ENCODE results near the gene GYPB.
"Not testable (repeated sequence)": the region's sequence is repeated elsewhere in the genome, so short reads cannot be mapped to it uniquely, and the experiment has no call there.

The GYPB gene

DNA sequence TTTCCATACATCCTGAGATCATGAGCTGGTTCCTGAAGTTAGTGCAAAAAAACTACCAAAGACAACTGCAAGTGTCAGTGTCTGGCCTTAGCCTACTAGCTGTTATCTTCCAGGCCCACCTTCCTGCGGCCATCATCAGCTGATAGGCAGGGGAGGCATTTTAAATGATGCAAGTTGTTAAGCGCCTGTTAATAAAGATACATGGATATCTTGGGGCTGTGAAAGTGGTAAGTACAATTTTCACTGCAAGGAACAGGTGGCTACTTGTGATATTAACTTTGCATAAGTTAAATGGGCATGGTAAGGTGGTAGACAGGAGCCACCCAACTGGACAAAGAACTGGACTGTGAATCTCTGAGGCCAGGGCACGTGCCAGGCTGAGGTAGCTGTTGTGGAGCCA lies at the start of gene GYPB:
TSS of gene GYPB (minus strand) at position 104 of the 400 bp plus-strand sequence. CDS start at position 11, 93 bp downstream.
- not testable (repeated sequence) for DNase-seq (ENCODE audit: low spot score)

DNA sequence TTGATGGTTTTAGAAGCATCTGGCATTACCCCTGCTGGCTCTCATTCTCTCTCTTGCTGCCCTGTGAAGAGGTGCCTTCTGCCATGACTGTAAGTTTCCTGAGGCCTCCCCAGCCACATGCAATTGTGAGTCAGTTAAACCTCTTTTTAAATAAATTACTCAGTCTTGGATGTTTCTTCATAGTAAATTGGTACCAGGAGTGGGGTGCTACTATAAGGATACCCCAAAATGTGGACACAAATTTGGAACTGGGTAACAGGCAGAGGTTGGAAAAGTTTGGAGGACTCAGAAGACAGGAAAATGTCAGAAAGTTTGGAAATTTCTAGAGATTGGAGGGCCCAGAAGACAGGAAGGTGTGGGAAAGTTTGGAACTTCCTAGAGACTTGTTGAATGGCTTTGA lies 42.4 kb upstream of the GYPB start:
- not testable (repeated sequence) for DNase-seq (ENCODE audit: low spot score)

DNA sequence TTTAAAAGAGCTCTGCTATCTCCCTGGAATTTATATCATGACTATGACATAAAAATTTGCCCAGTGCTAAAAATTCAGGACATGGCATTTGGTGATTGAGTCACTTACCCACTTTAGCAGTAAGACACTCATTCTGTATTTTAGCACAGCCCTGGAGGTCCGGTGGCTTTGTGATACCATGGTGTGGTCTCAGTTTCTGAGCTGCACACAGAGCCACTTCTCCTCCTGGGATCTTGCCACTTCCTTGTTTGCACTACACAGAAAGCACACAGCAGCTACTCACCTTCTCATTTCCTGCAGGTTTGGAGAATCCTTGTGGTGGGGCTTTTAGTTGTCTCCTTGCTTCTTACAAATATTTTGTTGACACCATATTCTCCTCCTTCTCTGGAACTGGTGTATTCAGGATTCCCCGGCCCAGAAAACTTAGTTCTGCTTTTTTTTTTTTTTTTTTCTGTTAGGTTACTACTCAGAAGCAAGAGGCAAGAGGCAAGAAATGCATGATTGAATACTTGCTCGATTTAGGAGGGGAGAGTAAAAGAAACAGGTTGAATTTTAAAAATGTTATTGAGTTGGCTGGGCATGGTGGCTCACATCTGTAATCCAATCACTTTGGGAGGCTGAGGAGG lies 41.2 kb upstream of the GYPB start:
- DNase-seq (ENCODE audit: low spot score): not testable (repeated sequence)

DNA sequence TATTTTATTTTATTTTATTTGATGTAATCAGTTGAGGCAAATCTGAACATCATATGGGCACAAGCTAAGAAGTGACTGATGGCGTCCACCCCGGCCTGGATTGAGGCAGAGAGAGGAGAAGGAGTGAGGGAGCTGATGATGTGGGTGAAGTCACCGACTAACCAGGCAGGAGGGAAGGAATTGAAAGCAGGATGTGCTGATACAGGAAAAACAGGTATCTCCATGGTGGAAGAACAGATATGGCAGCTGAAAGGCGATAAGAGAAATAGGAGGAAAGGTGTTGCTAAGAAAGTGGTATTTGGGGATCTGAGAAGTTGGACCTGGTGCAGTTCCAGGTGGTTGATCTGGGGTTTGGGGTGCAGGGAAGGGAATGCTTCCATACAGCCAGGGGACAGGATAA lies 37.6 kb upstream of the GYPB start:
- DNase-seq (ENCODE audit: low spot score): no peak

DNA sequence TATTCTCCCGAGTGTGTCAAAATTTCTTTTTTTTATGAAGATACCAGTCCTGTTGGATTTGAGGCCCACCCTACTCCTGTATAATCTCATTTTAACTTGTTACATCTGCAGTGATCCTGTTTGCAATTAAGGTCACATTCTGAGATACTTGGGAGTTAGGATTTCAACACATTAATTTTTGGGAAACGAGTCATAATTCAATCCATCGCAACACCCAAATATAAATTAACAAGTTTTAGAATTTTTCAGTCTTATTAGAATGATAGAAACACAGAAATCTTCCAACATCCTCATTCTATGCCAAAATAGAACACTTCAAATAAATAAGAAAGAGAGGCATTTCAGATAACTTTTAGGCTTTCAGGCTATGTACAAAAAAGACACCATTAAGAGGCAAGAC lies 36.2 kb upstream of the GYPB start:
- DNase-seq (ENCODE audit: low spot score): not testable (repeated sequence)

DNA sequence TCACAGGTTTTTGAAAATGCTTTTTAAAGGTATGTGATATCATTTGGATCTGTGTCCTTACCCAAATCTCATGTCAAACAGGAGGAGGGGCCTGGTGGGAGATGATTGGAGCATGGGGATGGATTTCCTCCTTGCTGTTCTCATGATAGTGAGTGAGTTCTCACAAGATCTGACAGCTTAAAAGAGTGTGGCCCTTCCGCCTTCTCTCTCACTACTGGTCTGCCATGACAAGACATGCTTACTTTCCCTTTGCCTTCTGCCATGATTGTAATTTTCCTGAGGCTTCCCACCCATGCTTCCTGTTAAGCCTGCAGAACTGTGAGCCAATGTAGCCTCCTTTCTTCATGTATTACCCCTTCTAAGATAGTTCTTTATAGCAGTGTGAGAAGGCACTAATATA lies 32.3 kb upstream of the GYPB start:
- not testable (repeated sequence) for DNase-seq (ENCODE audit: low spot score)

DNA sequence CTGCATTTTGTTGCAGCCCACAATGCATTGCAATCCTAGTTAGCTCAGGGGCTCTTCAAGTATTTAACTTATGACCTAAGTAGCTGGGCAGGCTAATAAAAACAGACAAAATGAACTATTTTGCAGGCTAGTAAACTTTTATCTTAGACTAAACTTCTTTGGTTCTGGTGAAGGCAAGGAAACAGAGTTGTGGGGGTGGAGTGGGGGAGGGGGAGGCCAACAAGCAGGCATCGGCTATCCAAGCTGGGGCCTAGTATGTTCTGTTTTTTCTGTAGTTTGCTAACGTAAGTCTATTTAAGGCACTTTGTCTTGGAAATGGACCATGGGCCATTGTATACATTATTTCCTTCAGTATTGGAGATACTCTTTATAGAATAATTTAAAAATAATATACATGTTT lies 31.5 kb upstream of the GYPB start:
- not testable (repeated sequence) for DNase-seq (ENCODE audit: low spot score)

DNA sequence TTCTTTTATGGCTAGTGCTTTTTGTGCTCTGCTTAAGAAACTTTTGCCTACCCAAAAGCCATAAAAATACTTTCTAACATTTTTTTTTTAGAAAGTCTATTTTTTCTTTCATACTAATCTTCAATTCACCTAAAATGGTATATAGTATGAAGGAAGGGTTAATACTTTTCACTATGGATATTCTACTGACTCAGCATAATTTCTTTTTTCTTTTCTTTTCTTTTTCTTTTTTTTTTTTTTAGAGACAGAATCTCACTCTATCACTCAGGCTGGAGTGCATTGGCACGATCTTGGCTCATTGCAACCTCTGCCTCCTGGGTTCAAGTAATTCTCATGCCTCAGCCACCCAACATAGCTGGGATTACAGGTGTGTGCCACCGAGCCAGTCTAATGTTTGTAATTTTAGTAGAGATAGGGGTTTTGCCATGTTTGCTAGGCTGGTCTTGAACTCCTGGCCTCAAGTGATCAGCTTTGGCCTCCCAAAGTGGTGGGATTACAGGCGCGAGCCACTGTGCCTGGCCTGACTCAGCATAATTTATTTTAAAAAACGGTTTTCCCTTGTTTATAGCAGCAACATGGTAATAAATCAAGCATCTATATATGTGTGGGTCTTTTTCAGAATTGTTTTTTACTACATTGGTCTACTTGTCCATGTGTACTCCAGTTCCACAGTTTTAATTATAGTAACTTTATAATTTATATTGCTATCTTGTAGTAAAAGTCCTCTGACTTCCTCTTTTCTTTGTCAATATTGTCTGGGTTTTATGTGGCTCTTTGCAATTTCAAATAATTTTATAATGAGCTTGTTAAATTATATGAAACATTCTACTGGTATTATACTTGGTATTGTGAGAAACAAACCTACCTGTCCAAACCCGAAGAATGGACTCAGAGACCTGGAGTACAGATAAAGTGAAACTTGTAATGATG lies 30.6 kb upstream of the GYPB start:
- not testable (repeated sequence) for DNase-seq (ENCODE audit: low spot score)

DNA sequence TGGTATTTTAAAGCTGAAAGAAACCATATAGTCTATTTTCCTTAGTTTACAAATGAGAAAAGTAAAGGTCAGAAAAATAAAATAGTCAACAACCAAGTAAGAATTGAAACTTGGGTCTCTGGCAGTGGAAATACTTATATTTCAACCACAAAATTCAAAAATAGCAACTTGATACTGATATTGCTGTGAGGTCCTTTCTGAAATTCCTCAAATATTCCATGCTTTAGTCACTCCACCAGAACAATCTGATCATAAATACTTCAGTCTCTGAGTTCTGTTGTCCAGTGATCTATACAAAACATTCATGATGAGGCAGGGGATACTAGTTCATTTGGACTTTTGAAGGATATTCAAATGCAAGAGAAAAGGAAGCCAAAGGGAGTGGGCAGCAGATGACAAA lies 25.8 kb upstream of the GYPB start:
- DNase-seq (ENCODE audit: low spot score): not testable (repeated sequence)

DNA sequence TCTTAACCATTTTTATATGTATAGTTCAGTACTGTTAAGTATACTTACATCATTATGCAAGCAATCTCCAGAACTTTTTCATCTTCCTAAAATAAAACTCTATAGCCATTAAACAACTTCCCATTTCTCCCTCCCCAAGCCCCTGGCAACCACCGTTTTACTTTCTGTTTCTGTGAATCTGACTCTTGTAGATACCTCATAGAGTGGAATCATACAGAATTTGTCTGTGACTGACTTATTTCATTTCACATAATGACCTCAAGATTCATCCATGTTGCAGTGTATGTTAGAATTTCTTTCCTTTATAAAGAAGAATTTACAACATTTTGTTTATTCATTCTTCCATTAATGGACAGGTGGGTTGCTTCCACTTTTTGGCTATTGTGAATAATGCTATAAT lies 13.4 kb upstream of the GYPB start:
- DNase-seq (ENCODE audit: low spot score): not testable (repeated sequence)

DNA sequence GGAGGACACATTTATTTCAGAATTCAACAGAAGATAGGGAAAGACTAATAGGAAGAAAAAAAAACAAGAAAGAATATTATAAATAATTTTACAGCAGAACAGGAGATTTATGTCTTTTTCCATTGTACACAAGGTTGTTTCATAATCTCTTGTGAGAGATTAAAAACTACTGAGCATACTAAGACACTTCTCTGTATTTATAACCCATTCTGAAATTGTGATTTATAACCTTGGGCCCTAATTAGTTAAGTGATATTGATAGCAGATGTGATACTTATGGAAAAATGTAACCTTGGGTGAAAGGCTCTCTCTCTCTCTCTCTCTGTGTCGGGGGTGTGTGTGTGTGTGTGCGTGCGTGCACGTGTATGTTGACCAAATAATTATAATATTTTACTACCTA lies 12.7 kb upstream of the GYPB start:
- DNase-seq (ENCODE audit: low spot score): not testable (repeated sequence)

DNA sequence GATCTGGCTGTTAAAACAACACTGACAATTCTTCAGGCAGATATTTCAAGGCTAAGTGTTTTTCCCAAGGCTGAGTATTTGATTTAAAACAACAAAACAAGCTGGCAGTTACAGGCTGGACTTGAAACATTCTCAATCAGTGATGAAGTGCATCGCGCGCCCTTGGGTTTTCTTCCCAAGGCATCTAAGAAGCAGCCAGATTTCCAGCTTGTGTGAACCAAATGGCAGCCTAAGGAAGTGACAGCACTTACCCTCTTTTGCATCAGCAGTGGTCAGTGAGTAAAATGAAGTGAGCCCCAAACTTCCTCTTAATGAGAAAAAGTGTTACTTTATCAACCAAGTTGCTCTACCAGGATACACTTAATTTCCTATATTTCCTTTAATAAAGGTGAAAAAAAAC lies 12.2 kb upstream of the GYPB start:
- not testable (repeated sequence) for DNase-seq (ENCODE audit: low spot score)

DNA sequence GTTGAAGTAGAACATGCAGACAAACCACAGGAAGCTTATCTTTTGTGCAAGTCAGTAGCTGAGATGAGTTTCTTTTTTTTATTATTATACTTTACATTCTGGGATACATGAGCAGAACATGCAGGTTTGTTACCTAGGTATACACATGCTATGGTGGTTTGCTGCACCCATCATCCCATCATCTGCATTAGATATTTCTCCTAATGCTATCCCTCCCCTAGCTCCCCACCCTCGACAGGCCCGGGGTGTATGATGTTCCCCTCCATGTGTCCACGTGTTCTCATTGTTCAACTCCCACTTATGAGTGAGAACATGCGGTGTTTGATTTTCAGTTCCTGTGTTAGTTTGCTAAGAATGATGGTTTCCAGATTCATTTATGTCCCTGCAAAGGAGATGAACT lies 11.5 kb upstream of the GYPB start:
- DNase-seq (ENCODE audit: low spot score): not testable (repeated sequence)

DNA sequence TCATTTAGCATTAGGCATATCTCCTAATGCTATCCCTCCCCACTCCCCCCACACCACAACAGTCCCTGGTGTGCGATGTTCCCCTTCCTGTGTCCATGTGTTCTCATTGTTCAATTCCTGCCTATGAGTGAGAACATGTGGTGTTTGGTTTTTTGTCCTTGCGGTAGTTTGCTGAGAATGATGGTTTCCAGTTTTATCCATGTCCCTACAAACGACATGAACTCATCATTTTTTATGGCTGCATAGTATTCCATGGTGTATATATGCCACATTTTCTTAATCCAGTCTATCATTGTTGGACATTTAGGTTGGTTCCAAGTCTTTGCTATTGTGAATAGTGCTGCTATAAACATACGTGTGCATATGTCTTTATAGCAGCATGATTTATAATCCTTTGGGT lies 7.5 kb upstream of the GYPB start:
- not testable (repeated sequence) for DNase-seq (ENCODE audit: low spot score)

DNA sequence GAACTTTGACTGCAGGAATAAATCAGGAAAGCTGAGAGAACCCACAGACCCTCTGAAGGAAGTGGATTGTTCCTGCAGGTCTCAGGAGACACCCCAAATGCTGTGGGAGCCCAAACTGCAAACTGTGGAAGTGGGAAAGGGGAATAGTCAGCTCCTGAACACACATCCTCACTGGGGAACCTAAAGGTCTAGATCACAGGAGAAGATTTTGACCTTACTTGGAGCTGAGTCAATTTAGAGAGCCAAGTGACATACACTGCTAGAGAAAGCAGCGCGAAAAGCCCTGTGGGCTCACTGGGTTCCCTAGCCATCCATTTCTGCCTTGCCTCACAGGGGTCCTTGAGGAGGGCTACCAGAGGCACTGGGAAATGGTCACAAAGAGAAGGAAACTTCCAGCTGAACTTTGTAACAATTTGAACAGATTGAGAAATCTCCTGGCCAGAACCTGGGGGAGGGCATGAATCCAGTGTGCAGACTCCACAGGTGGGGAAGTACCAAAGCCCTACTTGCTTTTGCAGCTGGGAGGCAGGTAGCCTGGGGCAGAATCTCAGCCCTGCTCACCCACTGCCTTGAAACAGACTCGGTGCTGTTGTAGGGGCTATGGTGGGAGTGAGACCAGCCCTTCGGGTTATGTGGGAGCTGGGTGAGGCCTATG lies 5.3 kb upstream of the GYPB start:
- DNase-seq (ENCODE audit: low spot score): not testable (repeated sequence)

DNA sequence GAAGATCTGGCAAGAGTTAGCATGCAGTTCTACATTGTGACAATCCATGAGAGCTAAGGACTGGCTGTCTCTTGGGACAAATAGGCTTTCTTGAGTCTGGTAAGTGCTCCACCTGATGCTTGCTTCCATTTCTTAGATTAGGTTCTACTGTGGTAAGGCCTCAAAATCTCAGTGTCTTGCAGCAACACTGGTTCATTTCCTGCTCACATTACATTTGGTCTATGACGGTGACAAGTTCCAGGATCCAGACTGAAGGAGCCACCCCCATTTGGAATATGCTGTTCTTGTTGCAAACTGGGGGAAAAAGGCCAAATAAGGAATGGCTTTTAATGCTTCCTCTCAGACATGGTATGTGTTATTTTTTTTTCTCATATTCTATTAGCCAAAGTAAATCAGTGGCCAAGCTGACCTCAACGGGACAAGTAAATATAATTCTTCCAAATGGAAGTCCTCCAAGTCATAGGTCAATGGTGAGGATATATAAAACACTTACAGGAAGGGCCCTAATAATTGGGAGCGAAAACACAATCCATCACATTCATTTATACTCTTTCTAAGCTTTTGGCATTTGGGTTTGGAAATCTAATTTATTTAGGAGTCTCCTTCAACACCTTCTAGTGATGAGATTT lies 3.7 kb upstream of the GYPB start:
- DNase-seq (ENCODE audit: low spot score): not testable (repeated sequence)

DNA sequence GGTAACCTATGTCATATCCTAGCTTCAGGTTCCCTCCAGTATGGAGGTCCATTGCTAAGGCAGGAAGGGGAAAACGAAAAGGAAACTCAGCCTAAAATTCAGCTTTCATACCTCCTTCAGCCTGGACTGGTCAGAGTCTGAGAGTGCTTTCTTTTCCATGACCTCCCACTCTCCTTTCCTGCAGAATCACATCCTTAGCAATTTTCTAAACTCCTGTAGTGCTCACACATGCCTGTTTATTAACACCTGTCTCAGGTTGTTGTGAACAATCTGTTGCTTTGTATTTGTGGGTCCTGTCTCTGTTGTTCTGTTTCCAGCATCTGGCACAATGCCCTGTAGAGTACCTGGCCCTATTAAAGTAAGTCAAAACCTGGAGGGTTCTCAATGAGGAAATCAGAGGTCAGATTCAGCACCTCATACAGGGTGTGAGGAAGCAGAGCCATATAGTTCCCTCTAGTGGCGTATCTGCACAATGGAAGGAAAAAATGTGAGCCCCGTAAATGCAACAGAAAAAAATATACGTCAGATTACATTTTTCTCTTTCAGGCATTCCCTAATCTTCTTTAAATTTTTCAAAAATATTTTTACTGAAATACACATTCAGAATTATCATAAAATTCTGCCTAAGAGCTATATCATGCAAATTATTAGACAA lies 2.3 kb upstream of the GYPB start:
- DNase-seq (ENCODE audit: low spot score): not testable (repeated sequence)

DNA sequence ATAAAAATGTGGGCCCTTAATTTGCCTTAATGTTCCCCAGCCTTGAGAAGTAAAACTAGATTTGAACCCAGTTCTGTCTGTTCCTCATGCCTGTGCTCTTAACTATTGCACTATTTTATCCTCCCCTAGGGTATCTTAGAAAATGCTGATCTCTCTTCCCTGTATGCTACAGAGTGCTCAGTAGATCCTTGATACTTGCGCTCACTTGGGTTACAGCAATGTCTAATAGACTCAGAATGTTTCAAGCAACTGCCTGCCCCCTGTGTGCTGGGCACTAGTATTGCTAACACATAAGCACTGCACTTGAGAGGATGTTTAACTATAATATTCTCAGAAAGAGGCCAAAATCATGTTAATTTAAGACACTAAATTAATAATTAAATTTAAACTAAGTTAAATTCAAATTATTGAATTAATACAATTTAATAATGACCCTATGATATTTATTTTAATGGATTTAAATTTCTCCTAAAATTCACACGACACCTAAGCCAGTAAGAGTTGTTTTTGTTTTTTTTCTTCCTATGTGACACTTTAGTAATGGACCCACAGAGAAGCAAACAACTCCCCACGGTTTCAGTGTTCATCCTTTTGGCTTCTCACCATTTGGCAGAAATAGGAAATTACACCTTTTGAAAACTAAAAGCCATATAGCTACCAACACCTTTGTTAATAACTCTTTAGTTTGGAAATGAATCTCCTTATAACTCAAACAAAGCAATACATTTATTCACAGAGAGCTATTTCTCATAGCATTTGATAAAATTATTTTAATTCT lies 768 bp downstream of the GYPB start:
- not testable (repeated sequence) for DNase-seq (ENCODE audit: low spot score)

DNA sequence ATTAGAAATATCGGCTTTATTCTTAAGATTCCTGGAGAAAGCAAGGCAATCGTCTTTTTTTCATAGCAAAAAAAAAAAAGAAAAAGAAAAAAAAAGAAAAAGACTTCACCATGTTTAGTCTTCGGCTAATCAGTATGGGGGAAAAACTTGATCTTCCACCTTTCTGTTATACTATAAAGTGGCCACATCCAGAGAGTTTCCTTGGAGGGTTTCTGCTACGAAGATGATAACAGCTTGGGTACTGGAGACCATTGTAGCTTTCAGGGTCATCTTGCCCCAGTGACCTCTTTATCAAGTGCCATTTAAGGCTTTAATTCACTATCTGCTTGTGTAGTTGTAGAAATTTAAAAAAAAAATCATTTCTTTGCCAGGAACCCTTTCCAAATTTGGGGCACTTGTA lies 1.9 kb downstream of the GYPB start:
- DNase-seq (ENCODE audit: low spot score): not testable (repeated sequence)

DNA sequence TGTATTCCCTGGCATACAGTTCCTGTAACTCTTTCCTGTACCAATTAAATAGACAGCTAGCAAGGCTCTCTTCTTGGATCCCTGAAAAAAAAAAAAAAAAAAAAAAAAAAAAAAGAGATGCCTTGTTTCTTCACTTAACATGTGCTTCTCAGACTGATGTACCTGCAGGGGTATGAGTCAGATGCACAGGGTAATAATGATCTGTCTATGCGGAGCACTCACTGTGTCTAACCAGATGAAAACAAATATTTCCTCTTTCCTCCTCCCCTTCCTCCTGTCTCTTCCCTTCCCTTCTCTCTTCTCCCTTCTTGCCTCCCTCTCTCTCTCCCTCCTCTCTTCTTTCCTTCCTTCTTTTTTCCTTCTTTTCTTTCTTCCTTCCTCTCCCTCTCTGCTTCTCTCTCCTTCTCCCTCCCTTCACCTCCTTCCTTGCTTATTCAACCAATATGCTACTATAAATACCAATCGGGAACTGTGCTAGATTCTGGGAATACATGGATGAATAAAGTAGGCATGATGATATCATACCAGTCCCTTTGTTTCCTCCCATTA lies 3.0 kb downstream of the GYPB start:
- not testable (repeated sequence) for DNase-seq (ENCODE audit: low spot score)

DNA sequence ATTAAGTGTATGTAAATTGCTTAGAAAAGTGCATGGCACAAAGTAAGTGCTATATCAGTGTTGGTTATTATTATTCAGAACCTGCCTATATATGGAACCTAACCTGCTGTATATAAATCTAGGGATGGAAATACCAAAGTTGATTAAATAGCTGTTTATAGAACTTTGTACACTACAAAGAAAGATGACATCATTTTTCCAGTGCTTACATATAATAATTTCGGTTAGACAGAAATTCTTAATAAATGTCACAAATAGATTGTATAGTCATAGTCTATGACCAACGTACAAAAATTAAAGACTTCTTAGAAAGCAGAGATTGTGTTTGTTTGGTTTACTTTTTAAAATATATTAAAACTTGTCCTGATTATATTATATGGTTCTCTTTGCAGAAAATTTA lies 4.4 kb downstream of the GYPB start:
- no peak for DNase-seq (ENCODE audit: low spot score)

Data from ecto neural progenitor cell (in vitro differentiated cells).